ENCODE data around the gene SGIP1.

- TF ChIP-seq EZH2 (IDR thresholded peaks at IDR 0.05; ENCODE audit: low read length, unreplicated experiment) (no peak), EZH2phosphoT487 (IDR thresholded peaks at IDR 0.05; ENCODE audit: borderline replicate concordance, low read length) (no peak), CTCF (conservative IDR thresholded peaks at IDR 0.05; ENCODE audit: low read depth, low read length) (no peak)
Observed at GRCh38 chr1:66490816-66491215, 43.1 kb upstream of the SGIP1 start.

Data from PC-3 (cell line).